ENCODE data around the gene PTX3.

The PTX3 gene

DNA sequence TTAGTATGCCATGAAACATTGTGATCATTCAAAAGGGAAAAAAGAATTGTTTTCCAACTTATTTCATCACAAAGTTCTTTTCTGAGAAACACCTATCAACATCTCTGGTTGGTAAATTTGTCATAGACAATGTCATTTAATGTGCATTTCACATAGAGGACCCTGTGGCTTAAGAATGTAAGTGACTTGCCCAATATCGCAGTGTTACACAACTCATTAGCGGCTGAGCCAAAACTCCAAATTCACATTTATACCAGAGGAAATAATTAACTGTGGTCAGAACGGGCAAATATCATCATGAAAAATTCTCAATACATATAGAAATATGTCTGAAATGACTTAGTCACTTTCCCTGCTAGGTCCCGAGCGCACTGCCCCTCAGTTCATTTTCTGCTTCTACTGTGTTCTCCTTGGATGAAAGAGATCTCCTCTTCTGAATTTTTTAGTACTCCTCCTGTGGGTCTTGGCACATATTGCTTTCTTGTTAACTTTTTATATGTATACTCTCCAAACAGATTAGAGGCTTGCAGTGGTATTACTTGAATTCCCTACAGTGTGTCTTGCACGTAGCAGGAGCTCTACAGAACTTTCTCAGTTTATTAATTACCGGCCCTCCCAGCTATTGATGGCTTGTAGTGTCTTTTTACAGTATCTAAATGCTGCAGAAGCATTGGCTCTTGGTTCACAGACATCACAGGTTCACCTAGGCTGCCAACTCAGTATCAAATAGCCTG, 33.1 kb downstream of the PTX3 start:
- no peaks in the 10 kb centered on the region for H3K27me3 ChIP-seq (ENCODE audit: insufficient read depth, low read length, poor library complexity, severe bottlenecking)
- H3K9me3 ChIP-seq (ENCODE audit: insufficient read depth, low read depth, low read length) = no peaks in the 10 kb centered on the region
- no peak for TF ChIP-seq EZH2phosphoT487 (IDR thresholded peaks at IDR 0.05; ENCODE audit: borderline replicate concordance)
- TF ChIP-seq, protein P1, sequence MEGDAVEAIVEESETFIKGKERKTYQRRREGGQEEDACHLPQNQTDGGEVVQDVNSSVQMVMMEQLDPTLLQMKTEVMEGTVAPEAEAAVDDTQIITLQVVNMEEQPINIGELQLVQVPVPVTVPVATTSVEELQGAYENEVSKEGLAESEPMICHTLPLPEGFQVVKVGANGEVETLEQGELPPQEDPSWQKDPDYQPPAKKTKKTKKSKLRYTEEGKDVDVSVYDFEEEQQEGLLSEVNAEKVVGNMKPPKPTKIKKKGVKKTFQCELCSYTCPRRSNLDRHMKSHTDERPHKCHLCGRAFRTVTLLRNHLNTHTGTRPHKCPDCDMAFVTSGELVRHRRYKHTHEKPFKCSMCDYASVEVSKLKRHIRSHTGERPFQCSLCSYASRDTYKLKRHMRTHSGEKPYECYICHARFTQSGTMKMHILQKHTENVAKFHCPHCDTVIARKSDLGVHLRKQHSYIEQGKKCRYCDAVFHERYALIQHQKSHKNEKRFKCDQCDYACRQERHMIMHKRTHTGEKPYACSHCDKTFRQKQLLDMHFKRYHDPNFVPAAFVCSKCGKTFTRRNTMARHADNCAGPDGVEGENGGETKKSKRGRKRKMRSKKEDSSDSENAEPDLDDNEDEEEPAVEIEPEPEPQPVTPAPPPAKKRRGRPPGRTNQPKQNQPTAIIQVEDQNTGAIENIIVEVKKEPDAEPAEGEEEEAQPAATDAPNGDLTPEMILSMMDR (conservative IDR thresholded peaks at IDR 0.05; ENCODE audit: low read length) = no peak
- H3K4me1 ChIP-seq (ENCODE audit: insufficient read depth, low read length, poor library complexity, severe bottlenecking) = no peaks in the 10 kb centered on the region
- H3K4me3 ChIP-seq (ENCODE audit: low read length, poor library complexity, severe bottlenecking) = no peak overlapping the region
- peak overlapping the region; percentile 26; the same call in 1 of the 2 replicates for H2AFZ ChIP-seq (ENCODE audit: low read length)
- H3K9me2 ChIP-seq (replicated peaks; ENCODE audit: low read depth, low read length) = no peaks in the 10 kb centered on the region
- no peak overlapping the region for H3K4me2 ChIP-seq (ENCODE audit: low read depth, low read length, poor library complexity, severe bottlenecking)
- H3K36me3 ChIP-seq (ENCODE audit: insufficient read depth, low read length) = no peaks in the 10 kb centered on the region
- no peak overlapping the region for H3K9ac ChIP-seq (ENCODE audit: low read depth, low read length, poor library complexity, severe bottlenecking)
- no peaks in the 10 kb centered on the region for H3K79me2 ChIP-seq (ENCODE audit: insufficient read depth, low read length)
- no peaks in the 10 kb centered on the region for H3F3A ChIP-seq (ENCODE audit: low read depth)
- no peaks in the 10 kb centered on the region for H4K20me1 ChIP-seq (ENCODE audit: insufficient read depth, low read length, poor library complexity, severe bottlenecking)

DNA sequence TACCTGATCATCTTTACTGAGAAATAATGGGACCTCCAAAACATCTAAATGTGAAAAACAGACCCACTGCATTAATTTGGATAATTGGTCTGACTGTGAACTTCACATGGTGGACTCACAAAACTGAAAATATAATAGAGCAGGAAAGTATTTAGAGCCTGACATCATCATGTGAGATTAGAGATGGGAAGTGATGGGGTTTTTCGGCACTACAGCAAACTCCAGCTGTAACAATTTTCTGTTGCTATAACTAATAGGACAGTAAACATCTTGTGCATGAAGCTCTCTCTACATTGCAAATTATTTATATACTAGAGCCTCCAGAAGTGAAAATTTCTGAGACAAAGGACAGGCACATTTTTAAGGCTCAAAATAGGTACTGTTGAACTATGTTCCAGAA, 34.4 kb downstream of the PTX3 start:
- Histone ChIP-seq H3K4me3 (ENCODE audit: low read length, poor library complexity, severe bottlenecking) (no peak overlapping the region), H3F3A (ENCODE audit: low read depth) (no peaks in the 10 kb centered on the region), H3K4me2 (ENCODE audit: low read depth, low read length, poor library complexity, severe bottlenecking) (no peak overlapping the region), H3K9ac (ENCODE audit: low read depth, low read length, poor library complexity, severe bottlenecking) (no peak overlapping the region), H3K9me3 (ENCODE audit: insufficient read depth, low read depth, low read length) (no peaks in the 10 kb centered on the region), H3K27me3 (ENCODE audit: insufficient read depth, low read length, poor library complexity, severe bottlenecking) (no peaks in the 10 kb centered on the region), H3K36me3 (ENCODE audit: insufficient read depth, low read length) (no peaks in the 10 kb centered on the region), H2AFZ (ENCODE audit: low read length) (no peak overlapping the region), H3K9me2 (replicated peaks; ENCODE audit: low read depth, low read length) (no peaks in the 10 kb centered on the region), H4K20me1 (ENCODE audit: insufficient read depth, low read length, poor library complexity, severe bottlenecking) (no peaks in the 10 kb centered on the region), H3K79me2 (ENCODE audit: insufficient read depth, low read length) (no peaks in the 10 kb centered on the region), H3K4me1 (ENCODE audit: insufficient read depth, low read length, poor library complexity, severe bottlenecking) (no peaks in the 10 kb centered on the region)
- TF ChIP-seq EZH2phosphoT487 (IDR thresholded peaks at IDR 0.05; ENCODE audit: borderline replicate concordance) = no peak
- TF ChIP-seq, protein P1 (conservative IDR thresholded peaks at IDR 0.05; ENCODE audit: low read length) = no peak

DNA sequence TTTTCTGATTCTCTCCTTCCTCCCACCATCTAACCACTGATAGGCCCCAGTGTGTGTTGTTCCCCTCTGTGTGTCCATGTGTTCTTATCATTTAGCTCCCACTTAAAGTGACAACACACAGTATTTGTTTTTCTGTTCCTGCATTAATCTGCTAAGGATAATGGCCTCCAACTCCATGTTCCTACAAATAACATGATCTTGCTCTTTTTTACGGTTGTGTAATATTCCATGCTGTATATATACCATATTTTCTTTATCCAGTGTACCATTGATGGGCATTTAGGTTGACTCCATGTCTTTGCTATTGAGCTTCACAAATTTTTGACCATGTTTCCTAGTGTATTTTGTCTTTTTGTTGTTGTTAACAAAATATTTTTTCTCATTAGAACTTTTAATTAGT, 36.0 kb downstream of the PTX3 start:
- H3K9ac ChIP-seq (ENCODE audit: low read depth, low read length, poor library complexity, severe bottlenecking) = no peak overlapping the region
- no peak overlapping the region for H3K4me3 ChIP-seq (ENCODE audit: low read length, poor library complexity, severe bottlenecking)
- H3K4me1 ChIP-seq (ENCODE audit: insufficient read depth, low read length, poor library complexity, severe bottlenecking) = no peaks in the 10 kb centered on the region
- H3K27me3 ChIP-seq (ENCODE audit: insufficient read depth, low read length, poor library complexity, severe bottlenecking) = no peaks in the 10 kb centered on the region
- H2AFZ ChIP-seq (ENCODE audit: low read length) = no peak overlapping the region
- no peaks in the 10 kb centered on the region for H4K20me1 ChIP-seq (ENCODE audit: insufficient read depth, low read length, poor library complexity, severe bottlenecking)
- no peaks in the 10 kb centered on the region for H3K79me2 ChIP-seq (ENCODE audit: insufficient read depth, low read length)
- H3K9me2 ChIP-seq (replicated peaks; ENCODE audit: low read depth, low read length) = no peaks in the 10 kb centered on the region
- no peaks in the 10 kb centered on the region for H3K36me3 ChIP-seq (ENCODE audit: insufficient read depth, low read length)
- H3F3A ChIP-seq (ENCODE audit: low read depth) = no peaks in the 10 kb centered on the region
- H3K4me2 ChIP-seq (ENCODE audit: low read depth, low read length, poor library complexity, severe bottlenecking) = no peak overlapping the region
- no peaks in the 10 kb centered on the region for H3K9me3 ChIP-seq (ENCODE audit: insufficient read depth, low read depth, low read length)
- TF ChIP-seq EZH2phosphoT487 (IDR thresholded peaks at IDR 0.05; ENCODE audit: borderline replicate concordance) = no peak
- TF ChIP-seq, protein P1 (conservative IDR thresholded peaks at IDR 0.05; ENCODE audit: low read length) = no peak
